ENCODE data around the gene PTPRM. TPM values are rescaled to one million over a fixed set of nuclear protein-coding genes. Genes with fewer than 3 reads are reported as not detected.
A peak's percentile ranks its signal among the peaks of the same experiment; 100 is the strongest.

PTPRM gene
- total RNA-seq, 1 donor from 2014 or later, result 131 TPM

GRCh38 chr18:8413189-8413588 is 846.1 kb downstream of the PTPRM start:
- H3K4me1 Mint-ChIP-seq (ENCODE audit: low read depth), result peaks cover 4% of the 10 kb centered on the region
- peaks cover 54% of the 10 kb centered on the region for H3K9me3 Mint-ChIP-seq (ENCODE audit: low read depth)
- no peak for TF ChIP-seq CTCF (IDR thresholded peaks at IDR 0.05)
- H3K36me3 Mint-ChIP-seq (ENCODE audit: low read depth), result peaks cover 29% of the 10 kb centered on the region
- peaks cover 1% of the 10 kb centered on the region for H3K27me3 Mint-ChIP-seq (ENCODE audit: low read depth)
- H3K27ac Mint-ChIP-seq (ENCODE audit: unreplicated experiment), result no peak overlapping the region
- no peak overlapping the region for H3K4me3 Mint-ChIP-seq (ENCODE audit: unreplicated experiment)
- no peak for DNase-seq (ENCODE audit: low spot score)

DNA sequence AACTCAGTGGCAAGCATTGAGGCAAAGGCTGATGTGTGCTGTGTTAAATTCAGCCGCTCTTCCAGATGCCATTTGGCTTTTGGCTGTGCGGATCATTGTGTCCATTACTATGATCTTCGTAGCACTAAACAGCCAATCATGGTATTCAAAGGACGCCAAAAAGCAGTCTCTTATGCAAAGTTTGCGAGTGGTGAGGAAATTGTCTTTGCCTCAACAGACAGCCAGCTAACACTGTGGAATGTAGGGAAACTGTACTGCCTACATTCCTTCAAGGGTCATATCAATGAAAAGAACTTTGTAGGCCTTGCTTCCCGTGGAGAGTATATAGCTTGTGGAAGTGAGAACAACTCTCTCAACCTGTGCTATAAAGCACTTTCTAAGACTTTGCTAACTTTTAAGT is 846.6 kb downstream of the PTPRM start:
- no peak overlapping the region for H3K4me3 Mint-ChIP-seq (ENCODE audit: unreplicated experiment)

DNA sequence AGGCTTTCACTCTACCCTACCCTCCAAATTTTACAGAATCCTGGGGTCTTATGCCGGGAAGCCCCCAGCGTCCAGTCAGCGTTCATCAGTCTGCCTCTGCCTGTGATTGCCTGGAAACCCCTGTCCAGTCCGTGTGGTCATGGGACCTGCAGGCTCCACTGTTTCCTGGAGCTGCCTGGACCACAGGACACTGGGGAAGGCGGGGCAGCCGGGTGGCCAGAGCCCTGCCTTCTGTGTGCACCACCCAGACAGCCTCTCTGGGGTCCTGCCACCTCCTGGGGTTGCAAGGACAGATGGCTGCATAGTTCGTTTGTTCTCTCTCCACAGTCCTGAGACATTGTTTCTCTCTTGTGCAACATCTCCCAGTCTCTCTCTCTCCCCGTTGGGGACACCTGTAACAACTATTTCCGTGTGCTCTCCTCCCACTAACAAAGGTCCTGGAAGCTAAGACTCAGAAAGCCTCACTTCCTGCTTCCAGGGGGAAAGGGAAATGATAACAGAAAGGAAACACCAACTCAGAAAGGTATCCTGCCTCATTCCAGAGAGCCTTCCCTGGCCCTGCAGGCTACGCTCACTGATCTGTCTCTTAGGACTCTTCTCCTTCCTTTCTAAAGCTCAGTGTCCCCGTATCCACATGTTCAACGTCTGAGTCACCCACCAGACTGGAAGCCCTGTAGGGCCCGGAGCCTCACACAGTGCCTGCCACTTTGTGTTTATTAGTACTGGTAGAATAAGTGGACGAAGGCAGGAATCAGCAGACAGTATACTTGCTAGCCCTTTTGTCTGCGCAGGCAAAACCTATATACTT is 849.3 kb downstream of the PTPRM start:
- DNase-seq (ENCODE audit: low spot score), result no peak
- TF ChIP-seq CTCF (IDR thresholded peaks at IDR 0.05), result no peak
- Mint-ChIP-seq H3K36me3 (ENCODE audit: low read depth) (peaks cover 6% of the 10 kb centered on the region), H3K27me3 (ENCODE audit: low read depth) (peaks cover 1% of the 10 kb centered on the region), H3K27ac (ENCODE audit: unreplicated experiment) (no peak overlapping the region), H3K9me3 (ENCODE audit: low read depth) (peaks cover 33% of the 10 kb centered on the region), H3K4me1 (ENCODE audit: low read depth) (peaks cover 4% of the 10 kb centered on the region), H3K4me3 (ENCODE audit: unreplicated experiment) (no peak overlapping the region)

More for the DNA sequence above, 846.6 kb downstream of the PTPRM start:
- TF ChIP-seq CTCF (IDR thresholded peaks at IDR 0.05), result no peak
- H3K36me3 Mint-ChIP-seq (ENCODE audit: low read depth), result peaks cover 25% of the 10 kb centered on the region
- H3K27ac Mint-ChIP-seq (ENCODE audit: unreplicated experiment), result no peak overlapping the region
- DNase-seq (ENCODE audit: low spot score), result no peak
- H3K4me1 Mint-ChIP-seq (ENCODE audit: low read depth), result peaks cover 4% of the 10 kb centered on the region
- H3K9me3 Mint-ChIP-seq (ENCODE audit: low read depth), result peaks cover 54% of the 10 kb centered on the region
- H3K27me3 Mint-ChIP-seq (ENCODE audit: low read depth), result peaks cover 1% of the 10 kb centered on the region

DNA sequence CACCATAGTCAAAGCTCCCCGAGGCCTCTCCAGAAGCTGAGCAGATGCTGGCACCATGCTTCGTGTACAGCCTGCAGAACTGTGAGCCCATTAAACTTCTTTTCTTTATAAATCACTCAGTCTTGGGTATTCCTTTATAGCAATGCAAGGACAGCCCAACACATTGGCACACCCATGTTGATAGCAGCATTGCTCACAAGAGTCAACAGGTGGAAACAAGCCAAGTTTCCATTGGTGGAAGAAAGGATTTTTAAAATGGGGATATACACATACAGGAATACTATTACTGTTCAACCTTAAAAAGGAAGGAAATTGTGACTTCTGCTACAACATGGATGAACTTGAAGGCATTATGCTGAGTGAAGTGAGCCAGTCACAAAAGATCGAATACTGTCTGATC is 855.3 kb downstream of the PTPRM start:
- H3K9me3 Mint-ChIP-seq (ENCODE audit: low read depth), result no peaks in the 10 kb centered on the region
- no peak overlapping the region for H3K27ac Mint-ChIP-seq (ENCODE audit: unreplicated experiment)
- no peak for TF ChIP-seq CTCF (IDR thresholded peaks at IDR 0.05)
- H3K36me3 Mint-ChIP-seq (ENCODE audit: low read depth), result no peaks in the 10 kb centered on the region
- no peaks in the 10 kb centered on the region for H3K27me3 Mint-ChIP-seq (ENCODE audit: low read depth)
- no peak overlapping the region for H3K4me3 Mint-ChIP-seq (ENCODE audit: unreplicated experiment)
- peaks cover 35% of the 10 kb centered on the region for H3K4me1 Mint-ChIP-seq (ENCODE audit: low read depth)
- DNase-seq (ENCODE audit: low spot score), result no peak

DNA sequence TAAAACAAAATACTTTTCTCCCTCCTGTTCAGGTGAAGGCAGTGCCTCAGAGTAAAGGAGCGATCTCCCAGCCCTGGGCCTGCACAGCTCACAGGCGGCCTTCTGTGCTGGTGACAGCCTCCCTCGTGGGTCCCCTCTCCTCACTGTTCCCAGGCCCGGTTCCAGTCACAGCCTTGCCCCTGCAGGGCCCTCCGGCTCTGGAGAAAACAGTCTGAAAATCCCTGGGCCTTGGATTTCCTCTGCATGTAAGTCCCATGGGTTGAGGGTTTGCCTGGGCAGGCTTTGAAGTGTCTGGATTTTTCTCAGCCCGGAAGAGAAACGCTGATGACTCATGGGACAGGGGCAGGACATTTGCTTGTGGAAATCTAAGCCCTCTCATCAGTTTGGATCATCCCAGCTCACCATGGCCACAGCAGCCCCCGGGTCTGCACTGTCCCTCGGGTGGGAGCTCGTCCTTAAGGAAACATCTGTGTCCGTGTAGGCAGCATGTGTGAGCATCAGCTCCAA is 856.0 kb downstream of the PTPRM start:
- no peak for DNase-seq (ENCODE audit: low spot score)
- Mint-ChIP-seq H3K36me3 (ENCODE audit: low read depth) (no peaks in the 10 kb centered on the region), H3K27me3 (ENCODE audit: low read depth) (no peaks in the 10 kb centered on the region), H3K9me3 (ENCODE audit: low read depth) (no peaks in the 10 kb centered on the region), H3K4me3 (ENCODE audit: unreplicated experiment) (no peak overlapping the region), H3K4me1 (ENCODE audit: low read depth) (peaks cover 35% of the 10 kb centered on the region), H3K27ac (ENCODE audit: unreplicated experiment) (peak overlapping the region; percentile 83)
- no peak for TF ChIP-seq CTCF (IDR thresholded peaks at IDR 0.05)
